ENCODE results near the gene DNAJB6. TPM values are rescaled to one million over a fixed set of nuclear protein-coding genes. Genes with fewer than 3 reads are reported as not detected.

Gene DNAJB6
- total and polyA plus RNA-seq, 8 donors: 48.7 to 233 (median 65.4) TPM

- DNase-seq: no peak
Observed at GRCh38 chr7:157357129-157358040, 20.6 kb downstream of the DNAJB6 start.

GRCh38 chr7:157358041-157358752, 21.4 kb downstream of the DNAJB6 start:
- TF ChIP-seq CTCF (IDR thresholded peaks at IDR 0.05): no peak
- TF ChIP-seq POLR2A (IDR thresholded peaks at IDR 0.05): no peak
- no peak for TF ChIP-seq POLR2AphosphoS5 (IDR thresholded peaks at IDR 0.05)
- no peak for TF ChIP-seq EP300 (IDR thresholded peaks at IDR 0.05)
- H3K27me3 ChIP-seq: no peaks in the 10 kb centered on the region
- peaks cover 26 to 50% (median 49%) of the 10 kb centered on the region in 4 donors for H3K36me3 ChIP-seq
- peak overlapping the region in 1 of 5 donors; percentile 10 for H3K27ac ChIP-seq
- no peaks in the 10 kb centered on the region for H3K9me3 ChIP-seq
- 86 to 92% (median 90%) methylated on average over 13 of the region's 13 CpGs for WGBS, 5 donors
- no peak for DNase-seq
- intact Hi-C loops (cut with DNase I; ENCODE audit: low total_unique reads): no loop called here
- H3K4me1 ChIP-seq: peaks cover 36 to 88% (median 67%) of the 10 kb centered on the region in 4 donors
- no peak overlapping the region for H3K4me3 ChIP-seq

More at GRCh38 chr7:157357129-157358040, 20.6 kb downstream of the DNAJB6 start:
- TF ChIP-seq POLR2AphosphoS5 (IDR thresholded peaks at IDR 0.05): no peak
- TF ChIP-seq CTCF (IDR thresholded peaks at IDR 0.05): no peak
- no peak for TF ChIP-seq EP300 (IDR thresholded peaks at IDR 0.05)
- no peak for TF ChIP-seq POLR2A (IDR thresholded peaks at IDR 0.05)
- H3K36me3 ChIP-seq: peaks cover 22 to 42% (median 41%) of the 10 kb centered on the region in 4 donors
- H3K4me1 ChIP-seq: peaks cover 44 to 96% (median 75%) of the 10 kb centered on the region in 4 donors
- no peak overlapping the region for H3K4me3 ChIP-seq
- H3K9me3 ChIP-seq: no peaks in the 10 kb centered on the region
- H3K27ac ChIP-seq: peak overlapping the region in 1 of 5 donors; percentile 57
- intact Hi-C loops (cut with DNase I; ENCODE audit: low total_unique reads): no loop called here
- WGBS, 5 donors: 83 to 89% (median 87%) methylated on average over 18 to 24 of the region's 24 CpGs
- H3K27me3 ChIP-seq: no peaks in the 10 kb centered on the region

- Histone ChIP-seq H3K27ac (no peak overlapping the region), H3K4me1 (peaks cover 31 to 83% (median 62%) of the 10 kb centered on the region in 4 donors), H3K27me3 (no peaks in the 10 kb centered on the region), H3K4me3 (no peak overlapping the region), H3K36me3 (peaks cover 32 to 56% (median 55%) of the 10 kb centered on the region in 4 donors), H3K9me3 (no peaks in the 10 kb centered on the region)
- TF ChIP-seq POLR2A (IDR thresholded peaks at IDR 0.05): no peak
- no peak for TF ChIP-seq EP300 (IDR thresholded peaks at IDR 0.05)
- no peak for TF ChIP-seq CTCF (IDR thresholded peaks at IDR 0.05)
- no peak for TF ChIP-seq POLR2AphosphoS5 (IDR thresholded peaks at IDR 0.05)
- WGBS, 5 donors: 70 to 96% (median 85%) methylated on average over 3 to 4 of the region's 4 CpGs
- intact Hi-C loops (cut with DNase I; ENCODE audit: low total_unique reads): no loop called here
- no peak for DNase-seq
Observed at GRCh38 chr7:157358753-157359096, 21.9 kb downstream of the DNAJB6 start.

GRCh38 chr7:157359581-157359980, 22.8 kb downstream of the DNAJB6 start:
- H3K9me3 ChIP-seq: no peaks in the 10 kb centered on the region

More at GRCh38 chr7:157359581-157359980, 22.8 kb downstream of the DNAJB6 start:
- WGBS, 5 donors: 87 to 90% (median 89%) methylated on average over 5 of the region's 5 CpGs
- Histone ChIP-seq H3K4me3 (no peak overlapping the region), H3K36me3 (peaks cover 40 to 64% (median 63%) of the 10 kb centered on the region in 4 donors), H3K27me3 (no peaks in the 10 kb centered on the region), H3K27ac (no peak overlapping the region), H3K4me1 (peaks cover 24 to 74% (median 56%) of the 10 kb centered on the region in 4 donors)
- intact Hi-C loops (cut with DNase I; ENCODE audit: low total_unique reads): no loop called here
- no peak for TF ChIP-seq POLR2AphosphoS5 (IDR thresholded peaks at IDR 0.05)
- TF ChIP-seq CTCF (IDR thresholded peaks at IDR 0.05): no peak
- TF ChIP-seq POLR2A (IDR thresholded peaks at IDR 0.05): no peak
- no peak for TF ChIP-seq EP300 (IDR thresholded peaks at IDR 0.05)
- no peak for DNase-seq

Measured in stomach (tissue), 9 donors.